GM06990 (cell line): ENCODE measurements around the gene FAM210B.

ENCODE experiments used
- DNase-seq: peaks from one replicate; pipeline ENCODE4 v3.0.0-alpha.2; 2011; ENCODE audit not compliant: insufficient read length; ENCODE audit errors: extremely low read depth
- H3K27me3 ChIP-seq: replicated peaks from 2 replicates; pipeline ENCODE4 v1.6.0; 2011; ENCODE audit warnings: low read length; ENCODE audit not compliant: control insufficient read depth, insufficient read depth
- H3K36me3 ChIP-seq: 2 replicates; pipeline ENCODE4 v1.5.1; 2011; ENCODE audit warnings: low read length; ENCODE audit not compliant: control insufficient read depth, insufficient read depth
- H3K4me3 ChIP-seq: replicated peaks from 2 replicates; pipeline ENCODE4 v1.5.1; 2011; ENCODE audit warnings: low read depth, mild to moderate bottlenecking, control low read depth, low read length
- CTCF ChIP-seq: IDR thresholded peaks from 2 replicates; pipeline ENCODE4 v1.5.1; 2011; ENCODE audit warnings: low read length, control low read depth, mild to moderate bottlenecking, inconsistent platforms; ENCODE audit not compliant: insufficient read depth, poor library complexity, severe bottlenecking

Gene FAM210B

GRCh38 chr20:56347628-56348304 is 11.0 kb upstream of the FAM210B start:
- Histone ChIP-seq H3K36me3 (no peaks in the 10 kb centered on the region), H3K4me3 (no peak overlapping the region), H3K27me3 (peaks cover 2% of the 10 kb centered on the region; the same call in 1 of the 2 replicates)
- no peak for TF ChIP-seq CTCF
- no peak for DNase-seq

GRCh38 chr20:56348305-56348693 is 10.5 kb upstream of the FAM210B start:
- Histone ChIP-seq H3K4me3 (no peak overlapping the region), H3K27me3 (peaks cover 2% of the 10 kb centered on the region; the same call in 1 of the 2 replicates), H3K36me3 (no peaks in the 10 kb centered on the region)
- DNase-seq, result no peak
- no peak for TF ChIP-seq CTCF

- Histone ChIP-seq H3K4me3 (no peak overlapping the region), H3K27me3 (peaks cover 2% of the 10 kb centered on the region; the same call in 1 of the 2 replicates), H3K36me3 (no peaks in the 10 kb centered on the region)
- TF ChIP-seq CTCF, result no peak
- DNase-seq, result no peak
These were observed 10.0 kb upstream of the FAM210B start for GRCh38 chr20:56348746-56349145.

GRCh38 chr20:56350842-56351241 is 7.9 kb upstream of the FAM210B start:
- TF ChIP-seq CTCF, result no peak
- no peak for DNase-seq
- peaks cover 2% of the 10 kb centered on the region; the same call in 1 of the 2 replicates for H3K27me3 ChIP-seq

GRCh38 chr20:56352345-56353055 is 6.3 kb upstream of the FAM210B start:
- Histone ChIP-seq H3K36me3 (no peaks in the 10 kb centered on the region), H3K27me3 (no peaks in the 10 kb centered on the region), H3K4me3 (no peak overlapping the region)
- TF ChIP-seq CTCF, result no peak
- DNase-seq, result no peak

More at GRCh38 chr20:56350842-56351241, 7.9 kb upstream of the FAM210B start:
- H3K36me3 ChIP-seq, result no peaks in the 10 kb centered on the region
- H3K4me3 ChIP-seq, result no peak overlapping the region
